Small intestine (tissue), 7 donors: ENCODE measurements around the gene HS6ST3. TPM values are rescaled to one million over a fixed set of nuclear protein-coding genes. Genes with fewer than 3 reads are reported as not detected.

Experiments used
- DNase-seq, 2 donors: peaks; one replicate each; pipeline versions ENCODE4 v3.0.0 to v3.0.0-alpha.2; 2013
- FAIRE-seq: peaks from 2 replicates; lab custom pipeline; 2012; peaks lifted over from hg19 to GRCh38; lab: Jason Lieb, UNC
- H3K27ac ChIP-seq, 3 donors: one replicate each; pipeline ENCODE4 v1.5.1; 2013; ENCODE audit warnings: low read length in 2 of 3, mild to moderate bottlenecking in 2 of 3, control low read depth in 1 of 3, inconsistent platforms in 1 of 3, low read depth in 1 of 3, moderate library complexity in 1 of 3
- H3K27me3 ChIP-seq, 3 donors: one replicate each; pipeline ENCODE4 v1.6.1; 2013; ENCODE audit warnings: low read length in 3 of 3, inconsistent platforms in 1 of 3; ENCODE audit not compliant: control insufficient read depth in 3 of 3, insufficient read depth in 3 of 3
- H3K36me3 ChIP-seq, 3 donors: one replicate each; pipeline ENCODE4 v1.6.1; 2013; ENCODE audit warnings: low read length in 3 of 3, inconsistent platforms in 1 of 3, low read depth in 1 of 3, mild to moderate bottlenecking in 1 of 3, moderate library complexity in 1 of 3; ENCODE audit not compliant: control insufficient read depth in 3 of 3, insufficient read depth in 2 of 3
- H3K4me1 ChIP-seq, 3 donors: one replicate each; pipeline ENCODE4 v1.6.1; 2013; ENCODE audit warnings: low read length in 2 of 3, inconsistent platforms in 1 of 3, low read depth in 1 of 3, mild to moderate bottlenecking in 1 of 3, moderate library complexity in 1 of 3; ENCODE audit not compliant: control insufficient read depth in 3 of 3, insufficient read depth in 2 of 3
- H3K4me3 ChIP-seq, 3 donors: one replicate each; pipeline ENCODE4 v1.5.1; 2013; ENCODE audit warnings: low read length in 3 of 3, control low read depth in 1 of 3, inconsistent platforms in 1 of 3, low read depth in 1 of 3, mild to moderate bottlenecking in 1 of 3, moderate library complexity in 1 of 3
- H3K9me3 ChIP-seq, 2 donors: one replicate each; pipeline ENCODE4 v1.6.1; 2013; ENCODE audit warnings: low read depth in 1 of 2, low read length in 1 of 2; ENCODE audit not compliant: control insufficient read depth in 2 of 2, insufficient read depth in 1 of 2
- WGBS, 3 donors: extraction: QIAGEN DNeasy Blood & Tissue Kit; methylation state at CpG; one replicate each; pipeline ENCODE4 v1.1.7; 2013; 5-methylcytosine and 5-hydroxymethylcytosine counted together
- polyA plus RNA-seq, 4 donors: library from polyadenylated mRNA; stranded (reverse) in 3 of 4; unstranded in 1 of 4; fragments of 200-250 nt in 3 of 4; fragments of 120-200 nt in 1 of 4; gene quantifications; one replicate each; pipeline versions ENCODE4 v1.2.1 to v1.2.3, GENCODE V29; 2013
- donor health status: healthy with polysubstance abuse.
- donor health status: control.
- donor health status: control.
- donor health status: Bipolar disorder and iron deficiency.
- donor health status: healthy.

HS6ST3 gene
- polyA plus RNA-seq, 4 donors, result under 0.01 to 0.86 (median 0.54) TPM; not detected in 1

GRCh38 chr13:96417939-96418685 is 328.2 kb downstream of the HS6ST3 start:
- no peak for FAIRE-seq

GRCh38 chr13:96421314-96421713 is 331.4 kb downstream of the HS6ST3 start:
- Histone ChIP-seq H3K4me1 (no peaks in the 10 kb centered on the region), H3K27me3 (peaks cover 0 to 2% (median 0%) of the 10 kb centered on the region in 3 donors), H3K36me3 (no peaks in the 10 kb centered on the region), H3K4me3 (no peak overlapping the region), H3K27ac (no peak overlapping the region), H3K9me3 (no peaks in the 10 kb centered on the region)
- FAIRE-seq (no peak), DNase-seq (no peak)

More at GRCh38 chr13:96417939-96418685, 328.2 kb downstream of the HS6ST3 start:
- Histone ChIP-seq H3K27ac (no peak overlapping the region), H3K27me3 (peaks cover 0 to 2% (median 0%) of the 10 kb centered on the region in 3 donors), H3K9me3 (no peaks in the 10 kb centered on the region), H3K36me3 (no peaks in the 10 kb centered on the region), H3K4me3 (no peak overlapping the region), H3K4me1 (no peaks in the 10 kb centered on the region)
- WGBS, 3 donors, result 82 to 87% (median 83%) methylated on average over 6 of the region's 6 CpGs
- no peak for DNase-seq

DNA sequence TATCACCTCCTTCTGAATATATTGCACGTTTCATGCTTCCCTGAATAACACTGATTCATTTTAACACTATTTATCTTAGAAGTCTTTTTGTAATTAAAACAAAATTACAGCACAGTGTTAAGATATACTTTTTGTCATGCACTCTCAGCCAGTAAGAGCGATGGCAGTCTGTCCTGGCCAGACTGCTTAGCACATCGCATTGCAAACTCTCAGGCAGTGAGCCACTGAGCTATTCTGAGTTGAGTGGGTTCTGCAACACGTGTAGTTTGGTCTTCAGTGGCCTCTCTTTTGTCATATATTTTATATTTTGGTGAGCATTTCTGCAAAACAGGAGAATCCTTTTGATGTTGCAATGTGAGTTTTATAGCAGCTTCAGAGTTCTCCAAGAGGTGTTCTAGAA is 332.1 kb downstream of the HS6ST3 start:
- no peaks in the 10 kb centered on the region for H3K36me3 ChIP-seq
- no peak for FAIRE-seq
- 56 to 75% (median 70%) methylated on average over 4 of the region's 4 CpGs for WGBS, 3 donors
- no peak overlapping the region for H3K4me3 ChIP-seq
- peaks cover 0 to 2% (median 0%) of the 10 kb centered on the region in 3 donors for H3K27me3 ChIP-seq
- no peak overlapping the region for H3K27ac ChIP-seq
- no peaks in the 10 kb centered on the region for H3K4me1 ChIP-seq
- DNase-seq, result no peak
- H3K9me3 ChIP-seq, result no peaks in the 10 kb centered on the region

- no peak overlapping the region for H3K4me3 ChIP-seq
- FAIRE-seq, result no peak
- no peaks in the 10 kb centered on the region for H3K27me3 ChIP-seq
These were observed 336.3 kb downstream of the HS6ST3 start for GRCh38 chr13:96426167-96426566.

DNA sequence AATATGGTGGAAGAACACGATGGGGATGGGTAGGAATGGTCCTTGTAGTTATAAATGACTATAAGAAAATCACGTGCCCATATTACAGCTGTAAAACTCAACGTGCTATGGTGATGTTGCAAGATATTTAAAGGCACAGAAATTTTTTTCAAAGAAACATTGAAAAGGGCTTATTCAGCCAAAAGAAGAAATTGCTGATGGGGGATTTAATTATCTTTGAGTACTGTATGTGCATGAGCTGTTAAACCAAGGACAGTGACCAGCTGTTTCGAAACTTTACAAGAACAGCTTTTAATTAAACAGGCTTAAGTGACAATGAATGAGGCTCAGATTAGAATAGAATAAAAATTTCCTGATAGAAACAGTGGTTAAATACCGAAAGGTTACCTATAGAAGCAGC is 339.0 kb downstream of the HS6ST3 start:
- Histone ChIP-seq H3K27ac (no peak overlapping the region), H3K27me3 (no peaks in the 10 kb centered on the region), H3K36me3 (no peaks in the 10 kb centered on the region), H3K9me3 (no peaks in the 10 kb centered on the region), H3K4me1 (no peaks in the 10 kb centered on the region), H3K4me3 (no peak overlapping the region)
- FAIRE-seq, result no peak
- peak in 1 of 2 donors; percentile 47 for DNase-seq
- WGBS, 3 donors, result 57 to 65% (median 61%) methylated on average over 5 of the region's 5 CpGs

More at GRCh38 chr13:96426167-96426566, 336.3 kb downstream of the HS6ST3 start:
- no peaks in the 10 kb centered on the region for H3K36me3 ChIP-seq
- DNase-seq, result no peak
- H3K9me3 ChIP-seq, result no peaks in the 10 kb centered on the region
- no peaks in the 10 kb centered on the region for H3K4me1 ChIP-seq
- 64 to 82% (median 73%) methylated on average over 3 of the region's 3 CpGs for WGBS, 3 donors
- H3K27ac ChIP-seq, result no peak overlapping the region

DNA sequence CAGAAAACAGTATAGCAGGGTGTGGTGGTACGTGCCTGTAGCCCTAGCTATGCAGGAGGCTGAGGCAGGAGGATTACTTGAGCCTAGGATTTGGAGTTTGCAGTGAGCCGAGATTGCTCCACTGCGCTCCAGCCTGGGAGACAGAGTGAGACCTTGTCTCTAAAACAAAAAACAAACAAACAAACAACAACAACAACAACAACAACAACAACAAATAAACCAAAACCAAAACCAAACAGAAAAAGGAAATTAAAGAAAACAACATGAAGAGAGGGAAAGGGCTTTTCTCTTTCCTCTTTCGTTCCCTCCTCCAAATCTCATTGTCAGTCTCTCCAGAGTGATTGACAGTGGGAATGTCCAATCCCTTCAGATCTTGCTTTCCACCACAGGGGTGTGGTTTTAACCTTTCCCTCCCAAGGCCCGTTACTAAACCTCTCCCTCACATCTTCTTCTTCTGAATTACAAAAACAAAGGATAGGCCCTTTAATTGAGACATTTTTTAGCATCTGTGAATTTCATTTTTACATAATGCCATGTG is 341.2 kb downstream of the HS6ST3 start:
- no peak for DNase-seq
- H3K4me3 ChIP-seq, result no peak overlapping the region
- H3K9me3 ChIP-seq, result no peaks in the 10 kb centered on the region
- no peaks in the 10 kb centered on the region for H3K27me3 ChIP-seq
- H3K27ac ChIP-seq, result no peak overlapping the region
- no peaks in the 10 kb centered on the region for H3K4me1 ChIP-seq
- WGBS, 3 donors, result 81 to 83% (median 83%) methylated on average over 5 of the region's 5 CpGs
- FAIRE-seq, result no peak
- no peaks in the 10 kb centered on the region for H3K36me3 ChIP-seq

- Histone ChIP-seq H3K9me3 (peaks cover 0 to 3% of the 10 kb centered on the region in 2 donors), H3K4me1 (no peaks in the 10 kb centered on the region), H3K36me3 (no peaks in the 10 kb centered on the region), H3K27me3 (no peaks in the 10 kb centered on the region), H3K27ac (no peak overlapping the region), H3K4me3 (no peak overlapping the region)
- DNase-seq, result no peak
- FAIRE-seq, result no peak
- 22 to 44% (median 28%) methylated on average over 3 of the region's 3 CpGs for WGBS, 3 donors
These were observed 354.8 kb downstream of the HS6ST3 start for GRCh38 chr13:96444676-96445075.

DNA sequence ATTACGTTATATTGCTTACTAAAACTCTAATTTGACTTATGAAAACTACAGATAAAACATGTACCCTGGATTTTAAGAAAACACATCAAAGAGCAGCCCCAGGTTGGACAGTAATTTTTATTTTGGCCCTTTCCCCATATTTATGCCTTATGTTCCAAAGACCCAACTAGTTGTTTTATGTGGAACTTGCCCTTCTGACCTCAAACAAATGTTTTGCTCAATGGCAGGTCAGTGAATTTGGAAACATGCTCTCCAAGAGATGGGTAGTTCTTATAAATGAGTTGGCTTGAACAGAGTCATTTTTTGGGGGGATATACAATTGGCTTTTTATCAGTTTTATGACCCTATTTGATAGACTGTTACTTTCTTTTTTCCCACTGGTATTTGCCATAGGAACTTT is 360.0 kb downstream of the HS6ST3 start:
- Histone ChIP-seq H3K27me3 (no peaks in the 10 kb centered on the region), H3K36me3 (no peaks in the 10 kb centered on the region), H3K27ac (no peak overlapping the region), H3K4me1 (no peaks in the 10 kb centered on the region), H3K9me3 (peaks cover 0 to 3% of the 10 kb centered on the region in 2 donors), H3K4me3 (no peak overlapping the region)
- 74 to 84% (median 79%) methylated on average over 1 of the region's 1 CpG for WGBS, 3 donors
- DNase-seq (no peak), FAIRE-seq (no peak)
